Skeletal muscle satellite cell (primary cell): ENCODE results near the gene BCL11A.

Source experiments
- H3K27me3 ChIP-seq: 2 replicates; pipeline ENCODE4 v1.7.0; 2013; ENCODE audit warnings: low read length; ENCODE audit not compliant: control insufficient read depth, insufficient read depth
- H3K36me3 ChIP-seq: 2 replicates; pipeline ENCODE4 v1.7.0; 2013; ENCODE audit warnings: mild to moderate bottlenecking, control low read depth, low read length; ENCODE audit not compliant: insufficient read depth
- H3K4me1 ChIP-seq: 2 replicates; pipeline ENCODE4 v1.7.0; 2013; ENCODE audit warnings: low read length; ENCODE audit not compliant: control insufficient read depth, insufficient read depth
- H3K4me2 ChIP-seq: 2 replicates; pipeline ENCODE4 v1.7.0; 2013; ENCODE audit warnings: mild to moderate bottlenecking, low read length
- H3K4me3 ChIP-seq: 2 replicates; pipeline ENCODE4 v1.7.0; 2013; ENCODE audit warnings: low read length
- H3K9ac ChIP-seq: 2 replicates; pipeline ENCODE4 v1.7.0; 2013; ENCODE audit warnings: mild to moderate bottlenecking, low read depth, low read length, moderate library complexity
- H3K9me3 ChIP-seq: replicated peaks from 2 replicates; pipeline ENCODE4 v1.7.0; 2013; ENCODE audit warnings: mild to moderate bottlenecking, control low read depth, low read length

Gene BCL11A

GRCh38 chr2:60581433-60582282, 28.2 kb upstream of the BCL11A start:
- peaks cover 39% of the 10 kb centered on the region for H3K27me3 ChIP-seq
- H3K4me2 ChIP-seq: peak overlapping the region; percentile 92
- H3K36me3 ChIP-seq: no peaks in the 10 kb centered on the region
- peaks cover 5% of the 10 kb centered on the region for H3K4me1 ChIP-seq
- H3K9me3 ChIP-seq: no peaks in the 10 kb centered on the region
- H3K4me3 ChIP-seq: peak overlapping the region; percentile 72
- H3K9ac ChIP-seq: peak overlapping the region; percentile 52

GRCh38 chr2:60577682-60578283, 24.3 kb upstream of the BCL11A start:
- H3K4me2 ChIP-seq: no peak overlapping the region
- H3K4me3 ChIP-seq: no peak overlapping the region
- H3K9ac ChIP-seq: no peak overlapping the region
- no peaks in the 10 kb centered on the region for H3K36me3 ChIP-seq
- H3K27me3 ChIP-seq: peaks cover 60% of the 10 kb centered on the region
- H3K9me3 ChIP-seq: no peaks in the 10 kb centered on the region
- peaks cover 5% of the 10 kb centered on the region for H3K4me1 ChIP-seq

- H3K27me3 ChIP-seq: peaks cover 74% of the 10 kb centered on the region
- no peaks in the 10 kb centered on the region for H3K36me3 ChIP-seq
- H3K9me3 ChIP-seq: no peaks in the 10 kb centered on the region
- H3K4me3 ChIP-seq: no peak overlapping the region
- no peak overlapping the region for H3K4me2 ChIP-seq
- no peak overlapping the region for H3K9ac ChIP-seq
- H3K4me1 ChIP-seq: no peaks in the 10 kb centered on the region
These were observed 19.8 kb upstream of the BCL11A start for GRCh38 chr2:60573251-60573650.

GRCh38 chr2:60570251-60570650, 16.8 kb upstream of the BCL11A start:
- no peaks in the 10 kb centered on the region for H3K9me3 ChIP-seq
- H3K4me3 ChIP-seq: no peak overlapping the region
- H3K36me3 ChIP-seq: no peaks in the 10 kb centered on the region
- H3K4me2 ChIP-seq: no peak overlapping the region
- no peak overlapping the region for H3K9ac ChIP-seq
- H3K4me1 ChIP-seq: no peaks in the 10 kb centered on the region
- peaks cover 83% of the 10 kb centered on the region for H3K27me3 ChIP-seq

GRCh38 chr2:60569680-60570111, 16.2 kb upstream of the BCL11A start:
- H3K27me3 ChIP-seq: peaks cover 89% of the 10 kb centered on the region
- H3K9me3 ChIP-seq: no peaks in the 10 kb centered on the region
- H3K4me2 ChIP-seq: peak overlapping the region; percentile 74
- H3K4me3 ChIP-seq: peak overlapping the region; percentile 49
- H3K9ac ChIP-seq: no peak overlapping the region
- no peaks in the 10 kb centered on the region for H3K36me3 ChIP-seq
- no peaks in the 10 kb centered on the region for H3K4me1 ChIP-seq

- H3K27me3 ChIP-seq: peaks cover 91% of the 10 kb centered on the region
- no peak overlapping the region for H3K9ac ChIP-seq
These were observed 14.7 kb upstream of the BCL11A start for GRCh38 chr2:60567919-60568768.

GRCh38 chr2:60567096-60567495, 13.6 kb upstream of the BCL11A start:
- Histone ChIP-seq H3K9ac (no peak overlapping the region), H3K36me3 (no peaks in the 10 kb centered on the region), H3K4me3 (no peak overlapping the region), H3K9me3 (no peaks in the 10 kb centered on the region), H3K27me3 (peaks cover 86% of the 10 kb centered on the region), H3K4me1 (no peaks in the 10 kb centered on the region), H3K4me2 (no peak overlapping the region)

More at GRCh38 chr2:60567919-60568768, 14.7 kb upstream of the BCL11A start:
- H3K4me1 ChIP-seq: no peaks in the 10 kb centered on the region
- H3K36me3 ChIP-seq: no peaks in the 10 kb centered on the region
- H3K4me3 ChIP-seq: no peak overlapping the region
- H3K4me2 ChIP-seq: no peak overlapping the region
- no peaks in the 10 kb centered on the region for H3K9me3 ChIP-seq

GRCh38 chr2:60565472-60565871, 12.0 kb upstream of the BCL11A start:
- Histone ChIP-seq H3K36me3 (no peaks in the 10 kb centered on the region), H3K4me3 (no peak overlapping the region), H3K4me1 (no peaks in the 10 kb centered on the region), H3K9me3 (no peaks in the 10 kb centered on the region), H3K4me2 (no peak overlapping the region), H3K27me3 (peaks cover 81% of the 10 kb centered on the region), H3K9ac (no peak overlapping the region)

- Histone ChIP-seq H3K4me3 (no peak overlapping the region), H3K36me3 (no peaks in the 10 kb centered on the region), H3K9ac (no peak overlapping the region), H3K4me1 (no peaks in the 10 kb centered on the region), H3K9me3 (no peaks in the 10 kb centered on the region), H3K27me3 (peaks cover 80% of the 10 kb centered on the region), H3K4me2 (no peak overlapping the region)
These were observed 7.5 kb upstream of the BCL11A start for GRCh38 chr2:60560734-60561644.

- no peak overlapping the region for H3K9ac ChIP-seq
- H3K4me2 ChIP-seq: no peak overlapping the region
- H3K4me1 ChIP-seq: peaks cover 5% of the 10 kb centered on the region
- no peaks in the 10 kb centered on the region for H3K9me3 ChIP-seq
- H3K36me3 ChIP-seq: no peaks in the 10 kb centered on the region
- peaks cover 80% of the 10 kb centered on the region for H3K27me3 ChIP-seq
- H3K4me3 ChIP-seq: no peak overlapping the region
These were observed 6.4 kb upstream of the BCL11A start for GRCh38 chr2:60559880-60560279.
